Tibial nerve (tissue), 4 donors: ENCODE results near the gene NHERF1. TPM values are rescaled to one million over a fixed set of nuclear protein-coding genes. Genes with fewer than 3 reads are reported as not detected.

Source experiments
- DNase-seq, 2 donors: peaks; one replicate each; pipeline ENCODE4 v3.0.0-alpha.2; 2019; ENCODE audit warnings: low spot score in 2 of 2
- H3K27ac ChIP-seq, 4 donors: fragments of 200-600 bp; sonication (generic) in 3 of 4; one replicate each; pipeline ENCODE4 v1.5.1; 2017 to 2019; ENCODE audit warnings: mild to moderate bottlenecking in 1 of 4
- H3K27me3 ChIP-seq, 2 donors: fragments of 200-600 bp; sonication (generic) in 1 of 2; one replicate each; pipeline versions ENCODE4 v1.5.1 to v1.6.0; 2017 to 2019
- H3K36me3 ChIP-seq, 3 donors: fragments of 200-600 bp; sonication (generic); one replicate each; pipeline ENCODE4 v1.5.1; 2018 to 2019
- H3K4me1 ChIP-seq, 4 donors: fragments of 200-600 bp; sonication (generic) in 3 of 4; one replicate each; pipeline ENCODE4 v1.5.1; 2017 to 2019
- H3K4me3 ChIP-seq, 4 donors: fragments of 200-600 bp; sonication (generic) in 3 of 4; one replicate each; pipeline ENCODE4 v1.5.1; 2017 to 2019; ENCODE audit warnings: mild to moderate bottlenecking in 1 of 4, moderate library complexity in 1 of 4
- H3K9me3 ChIP-seq, 4 donors: fragments of 200-600 bp; sonication (generic) in 3 of 4; one replicate each; pipeline ENCODE4 v1.5.1; 2017 to 2019
- EP300 ChIP-seq, 2 donors: sonication (generic); formaldehyde crosslinking; IDR thresholded peaks; one replicate each; pipeline ENCODE4 v1.6.1; 2017; ENCODE audit warnings: antibody characterized with exemption in 2 of 2, mild to moderate bottlenecking in 1 of 2
- POLR2A ChIP-seq, 2 donors: fragments of 450-650 bp; IDR thresholded peaks; one replicate each; pipeline ENCODE4 v1.6.1; 2017; ENCODE audit warnings: antibody characterized with exemption in 2 of 2, mild to moderate bottlenecking in 2 of 2, moderate library complexity in 2 of 2
- whole genome bisulfite sequencing, 2 donors: methylation state at CpG; one replicate each; pipeline ENCODE4 v1.1.5; 2018; 5-methylcytosine and 5-hydroxymethylcytosine counted together
- total RNA-seq, 4 donors: library from RNA; depleted of rRNA; stranded (reverse); fragments of >200 nt; gene quantifications; one replicate each; pipeline ENCODE4 v1.1.0, GENCODE V29; 2016
- TF ChIP-seq, protein P1 (sequence below), 5 experiments: fragments of 200-600 bp in 3 of 5; fragments of 450-650 bp in 2 of 5; sonication (generic) in 3 of 5; IDR thresholded peaks; one replicate each; pipeline ENCODE4 v1.5.1; 2016 to 2019; ENCODE audit warnings: antibody characterized with exemption in 5 of 5, mild to moderate bottlenecking in 3 of 5, moderate library complexity in 2 of 5

The NHERF1 gene
- total RNA-seq, 4 donors from 2014 or later = 42.2 to 55.2 (median 53.0) TPM

DNA sequence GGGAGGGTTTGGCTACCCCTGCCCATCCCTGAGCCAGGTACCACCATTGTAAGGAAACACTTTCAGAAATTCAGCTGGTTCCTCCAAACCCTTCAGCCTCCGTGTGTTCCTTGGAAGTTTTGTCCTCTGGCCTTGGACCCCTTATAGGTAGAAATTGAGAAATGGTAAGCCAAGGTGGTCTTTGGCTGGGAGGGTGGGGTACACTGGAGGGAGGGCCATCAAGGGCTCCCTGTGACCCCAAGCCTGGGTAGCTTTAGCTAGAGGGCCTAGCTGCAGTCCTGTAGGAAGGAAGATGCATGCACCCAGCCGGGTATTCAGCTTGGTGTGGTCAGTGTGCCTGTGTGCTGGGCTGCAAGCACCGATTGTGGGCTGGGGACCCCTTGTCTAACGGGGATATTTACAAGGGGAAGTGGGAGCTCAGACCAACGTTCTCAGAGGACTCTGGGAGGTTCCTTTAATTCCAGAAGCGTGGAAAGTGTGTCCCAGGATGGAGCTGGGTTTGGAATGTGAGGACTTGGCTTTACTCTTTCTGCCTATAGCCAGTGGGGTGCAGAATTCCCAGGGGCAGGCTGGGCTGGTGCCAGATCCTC is 20.9 kb downstream of the NHERF1 start:
- H3K27me3 ChIP-seq = no peaks in the 10 kb centered on the region

DNA sequence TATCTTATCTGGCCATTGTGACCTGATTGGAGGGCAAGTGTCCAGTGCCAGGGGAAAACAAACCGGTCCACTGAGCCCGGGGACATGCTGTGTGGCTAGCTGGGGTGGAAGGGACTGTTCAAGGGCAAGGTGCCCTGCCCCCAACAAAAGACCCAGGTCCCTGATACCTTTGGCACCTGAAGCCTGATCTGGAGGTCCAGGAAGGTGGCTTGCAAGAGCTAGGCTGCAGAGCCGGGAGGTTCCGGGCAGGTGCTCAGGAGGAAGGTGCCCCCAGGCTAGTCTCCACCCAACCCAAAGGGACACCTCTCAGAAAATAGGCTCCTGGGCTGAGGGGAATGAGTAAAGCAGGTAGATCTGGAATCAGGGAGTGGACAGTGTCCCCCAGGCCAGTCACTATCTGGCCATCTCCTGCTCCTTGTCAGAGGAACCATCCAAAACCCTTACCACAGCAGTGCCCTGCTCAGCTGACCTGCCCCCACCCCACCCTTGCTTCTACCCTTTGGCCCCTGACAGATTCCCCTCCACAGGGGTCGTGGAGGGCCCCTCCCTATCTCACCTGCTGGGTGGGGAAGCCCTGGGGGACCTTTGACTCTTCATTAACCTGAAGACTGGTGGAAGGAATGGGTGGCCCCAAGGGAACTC is 21.5 kb downstream of the NHERF1 start:
- no peak for DNase-seq
- WGBS, 2 donors = 55 to 57% methylated on average over 5 of the region's 5 CpGs
- peaks cover 0 to 58% (median 8%) of the 10 kb centered on the region in 3 donors for H3K36me3 ChIP-seq
- peaks cover 0 to 58% (median 19%) of the 10 kb centered on the region in 4 donors for H3K4me1 ChIP-seq
- H3K9me3 ChIP-seq = no peaks in the 10 kb centered on the region
- H3K4me3 ChIP-seq = no peak overlapping the region
- peak overlapping the region in 2 of 4 donors; percentile 12 to 32 for H3K27ac ChIP-seq
- no peaks in the 10 kb centered on the region for H3K27me3 ChIP-seq
- TF ChIP-seq, protein P1, sequence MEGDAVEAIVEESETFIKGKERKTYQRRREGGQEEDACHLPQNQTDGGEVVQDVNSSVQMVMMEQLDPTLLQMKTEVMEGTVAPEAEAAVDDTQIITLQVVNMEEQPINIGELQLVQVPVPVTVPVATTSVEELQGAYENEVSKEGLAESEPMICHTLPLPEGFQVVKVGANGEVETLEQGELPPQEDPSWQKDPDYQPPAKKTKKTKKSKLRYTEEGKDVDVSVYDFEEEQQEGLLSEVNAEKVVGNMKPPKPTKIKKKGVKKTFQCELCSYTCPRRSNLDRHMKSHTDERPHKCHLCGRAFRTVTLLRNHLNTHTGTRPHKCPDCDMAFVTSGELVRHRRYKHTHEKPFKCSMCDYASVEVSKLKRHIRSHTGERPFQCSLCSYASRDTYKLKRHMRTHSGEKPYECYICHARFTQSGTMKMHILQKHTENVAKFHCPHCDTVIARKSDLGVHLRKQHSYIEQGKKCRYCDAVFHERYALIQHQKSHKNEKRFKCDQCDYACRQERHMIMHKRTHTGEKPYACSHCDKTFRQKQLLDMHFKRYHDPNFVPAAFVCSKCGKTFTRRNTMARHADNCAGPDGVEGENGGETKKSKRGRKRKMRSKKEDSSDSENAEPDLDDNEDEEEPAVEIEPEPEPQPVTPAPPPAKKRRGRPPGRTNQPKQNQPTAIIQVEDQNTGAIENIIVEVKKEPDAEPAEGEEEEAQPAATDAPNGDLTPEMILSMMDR (IDR thresholded peaks at IDR 0.05) = no peak
- TF ChIP-seq EP300 (IDR thresholded peaks at IDR 0.05) = no peak
- TF ChIP-seq POLR2A (IDR thresholded peaks at IDR 0.05) = no peak

More for the DNA sequence above, 20.9 kb downstream of the NHERF1 start:
- no peak overlapping the region for H3K4me3 ChIP-seq
- no peaks in the 10 kb centered on the region for H3K9me3 ChIP-seq
- H3K36me3 ChIP-seq = peaks cover 0 to 58% (median 8%) of the 10 kb centered on the region in 3 donors
- no peak for DNase-seq
- H3K4me1 ChIP-seq = peaks cover 0 to 55% (median 19%) of the 10 kb centered on the region in 4 donors
- TF ChIP-seq EP300 (IDR thresholded peaks at IDR 0.05) = no peak
- TF ChIP-seq POLR2A (IDR thresholded peaks at IDR 0.05) = no peak
- TF ChIP-seq, protein P1 (IDR thresholded peaks at IDR 0.05) = no peak
- H3K27ac ChIP-seq = peak overlapping the region in 2 of 4 donors; percentile 64 to 82
- WGBS, 2 donors = 46 to 54% methylated on average over 6 of the region's 6 CpGs

DNA sequence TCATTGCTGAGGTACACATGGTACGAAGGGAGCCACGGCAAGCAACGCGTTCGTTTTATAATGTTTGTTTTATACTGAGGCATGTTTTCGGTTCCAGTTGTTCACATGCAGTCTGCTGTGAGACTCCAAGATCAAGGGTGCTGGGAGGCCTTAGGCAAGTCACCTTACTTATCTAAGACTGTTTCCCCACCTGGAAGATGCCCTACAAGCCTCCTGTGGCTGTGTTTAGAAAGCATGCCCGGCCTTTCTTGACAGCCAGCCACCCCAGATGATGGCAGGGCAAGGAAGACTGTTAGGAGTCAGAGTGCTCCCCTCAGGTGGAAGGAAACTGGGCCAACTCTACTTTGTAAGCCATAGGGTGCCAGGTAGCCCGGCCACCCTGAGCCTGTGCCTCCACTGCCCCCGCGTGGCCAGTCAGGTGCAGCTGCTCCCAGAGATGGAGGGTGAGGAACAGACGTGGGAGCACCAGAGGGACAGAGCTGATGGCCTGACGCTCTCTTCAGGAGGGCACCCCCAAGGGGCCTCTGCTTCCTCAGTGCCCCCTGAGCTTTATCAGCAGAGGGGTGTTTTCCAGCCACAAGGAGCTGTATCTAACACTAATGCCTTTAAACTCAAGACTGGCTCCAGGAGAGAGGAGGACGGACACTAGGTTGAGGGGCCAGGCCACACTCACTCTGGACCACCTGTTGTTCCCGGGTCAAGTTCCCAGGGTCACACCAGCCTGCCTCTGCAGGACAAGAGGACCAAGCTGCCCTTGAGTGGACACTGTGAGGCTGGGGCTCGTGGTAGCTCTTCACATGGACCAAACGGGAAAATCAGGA is 22.3 kb downstream of the NHERF1 start:
- WGBS, 2 donors = 39 to 48% methylated on average over 14 to 16 of the region's 16 CpGs
- peaks cover 0 to 58% (median 8%) of the 10 kb centered on the region in 3 donors for H3K36me3 ChIP-seq
- H3K27ac ChIP-seq = peak overlapping the region in 2 of 4 donors; percentile 10 to 32
- no peaks in the 10 kb centered on the region for H3K27me3 ChIP-seq
- no peak overlapping the region for H3K4me3 ChIP-seq
- TF ChIP-seq POLR2A (IDR thresholded peaks at IDR 0.05) (no peak), EP300 (IDR thresholded peaks at IDR 0.05) (no peak)
- TF ChIP-seq, protein P1 (IDR thresholded peaks at IDR 0.05) = peak; percentile 46 to 89 (median 70)
- peak; percentile 50 to 53 for DNase-seq
- no peaks in the 10 kb centered on the region for H3K9me3 ChIP-seq
- H3K4me1 ChIP-seq = peaks cover 0 to 65% (median 25%) of the 10 kb centered on the region in 4 donors

DNA sequence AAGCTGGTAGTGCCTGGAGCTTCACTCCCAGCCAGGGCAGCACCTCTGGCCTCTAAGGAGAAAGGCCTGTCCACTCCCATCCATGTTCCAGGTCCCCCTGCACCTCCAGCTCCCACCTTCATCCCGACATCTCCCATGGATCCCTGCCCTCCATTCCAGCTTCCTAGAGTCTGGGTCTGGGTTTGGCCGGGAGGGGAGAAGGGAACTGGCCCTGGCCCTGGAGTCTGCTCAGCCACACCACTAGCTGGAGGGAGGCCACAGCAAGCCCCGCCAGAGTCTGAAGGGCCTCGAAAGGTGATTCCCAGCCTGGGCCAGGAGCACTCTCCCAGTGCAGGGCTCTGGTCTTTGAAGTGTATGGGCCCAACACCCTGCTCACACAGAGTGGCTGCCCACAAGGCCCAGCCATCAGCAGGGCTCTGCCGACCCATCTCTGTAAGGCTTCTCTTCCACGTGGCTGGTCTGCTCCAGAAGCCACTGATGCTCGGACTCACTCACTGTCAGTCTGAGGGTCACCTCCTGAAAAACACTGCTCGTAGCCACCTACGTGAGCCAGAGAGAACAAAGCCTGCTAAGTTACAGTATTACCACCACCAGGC is 23.0 kb downstream of the NHERF1 start:
- H3K27ac ChIP-seq = no peak overlapping the region
- DNase-seq = no peak
- peaks cover 0 to 62% (median 26%) of the 10 kb centered on the region in 4 donors for H3K4me1 ChIP-seq
- no peaks in the 10 kb centered on the region for H3K9me3 ChIP-seq
- peaks cover 0 to 58% (median 8%) of the 10 kb centered on the region in 3 donors for H3K36me3 ChIP-seq
- WGBS, 2 donors = 63 to 73% methylated on average over 8 of the region's 9 CpGs
- H3K27me3 ChIP-seq = no peaks in the 10 kb centered on the region
- no peak for TF ChIP-seq EP300 (IDR thresholded peaks at IDR 0.05)
- TF ChIP-seq, protein P1 (IDR thresholded peaks at IDR 0.05) = no peak
- TF ChIP-seq POLR2A (IDR thresholded peaks at IDR 0.05) = no peak
- no peak overlapping the region for H3K4me3 ChIP-seq
